Measurements from ENCODE around the gene SRPK1.

Gene SRPK1

DNA sequence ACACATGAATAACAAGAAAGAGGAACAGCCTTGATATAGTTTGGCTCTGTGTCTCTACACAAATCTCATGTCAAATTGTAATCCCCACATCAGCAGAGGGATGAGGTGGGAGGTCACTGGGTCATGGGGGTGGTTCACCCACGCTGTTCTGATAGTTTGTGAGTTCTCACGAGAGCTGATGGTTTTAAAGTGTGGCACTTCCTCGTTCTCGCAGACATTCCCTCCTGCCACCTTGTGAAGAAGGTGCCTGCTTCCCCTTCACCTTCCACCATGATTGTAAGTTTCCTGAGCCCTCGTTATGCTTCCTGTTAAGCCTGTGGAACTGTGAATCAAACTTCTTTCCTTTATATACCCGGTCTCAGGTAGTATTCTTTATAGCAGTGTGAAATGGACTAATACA, 13.1 kb downstream of the SRPK1 start:
- H3K14ac ChIP-seq (ENCODE audit: low read length in 2 of 2) = no peak overlapping the region
- no peaks in the 10 kb centered on the region for H3K27me3 ChIP-seq (ENCODE audit: control insufficient read depth in 1 of 2, insufficient read depth in 1 of 2, low read length in 2 of 2)
- H2BK15ac ChIP-seq (ENCODE audit: low read depth, poor library complexity, severe bottlenecking) = no peak overlapping the region
- H3K18ac ChIP-seq (ENCODE audit: low read depth in 1 of 2, low read length in 2 of 2) = no peak overlapping the region
- no peak overlapping the region for H2BK12ac ChIP-seq (ENCODE audit: low read length in 2 of 2)
- H3K4me3 ChIP-seq (ENCODE audit: insufficient read depth in 1 of 2, low read depth in 1 of 2, low read length in 2 of 2) = no peak overlapping the region
- H3K4ac ChIP-seq (ENCODE audit: low read depth in 1 of 2, low read length in 2 of 2) = no peak overlapping the region
- no peak overlapping the region for H4K8ac ChIP-seq (ENCODE audit: low read length)
- 96% methylated on average over 5 of the region's 6 CpGs for WGBS
- no peak overlapping the region for H4K91ac ChIP-seq (ENCODE audit: low read length)
- no peaks in the 10 kb centered on the region for H3K4me1 ChIP-seq (ENCODE audit: control insufficient read depth, insufficient read depth, low read depth, low read length)
- H3K79me1 ChIP-seq (replicated peaks; ENCODE audit: low read length, poor library complexity, severe bottlenecking) = peaks cover 21% of the 10 kb centered on the region
- H3K4me2 ChIP-seq (ENCODE audit: low read length, poor library complexity, severe bottlenecking) = no peak overlapping the region
- H3K27ac ChIP-seq (ENCODE audit: low read length, poor library complexity, severe bottlenecking) = no peak overlapping the region
- peaks cover 10% of the 10 kb centered on the region for H3K9me3 ChIP-seq (ENCODE audit: control insufficient read depth, low read length)
- no peak overlapping the region for H2AK5ac ChIP-seq (ENCODE audit: low read length, severe bottlenecking)
- H2AFZ ChIP-seq (ENCODE audit: low read depth, low read length) = no peak overlapping the region
- no peak for DNase-seq
- H2BK5ac ChIP-seq (ENCODE audit: low read depth, low read length, poor library complexity, severe bottlenecking) = no peak overlapping the region
- H3K23ac ChIP-seq (ENCODE audit: low read length in 2 of 2) = no peak overlapping the region
- H3K9ac ChIP-seq (ENCODE audit: low read length) = no peak overlapping the region
- peaks cover 23 to 44% of the 10 kb centered on the region in 2 experiments for H3K36me3 ChIP-seq (ENCODE audit: control insufficient read depth in 1 of 2, insufficient read depth in 2 of 2, low read depth in 1 of 2, low read length in 2 of 2)
- H2BK120ac ChIP-seq (ENCODE audit: low read depth, low read length) = no peak overlapping the region

DNA sequence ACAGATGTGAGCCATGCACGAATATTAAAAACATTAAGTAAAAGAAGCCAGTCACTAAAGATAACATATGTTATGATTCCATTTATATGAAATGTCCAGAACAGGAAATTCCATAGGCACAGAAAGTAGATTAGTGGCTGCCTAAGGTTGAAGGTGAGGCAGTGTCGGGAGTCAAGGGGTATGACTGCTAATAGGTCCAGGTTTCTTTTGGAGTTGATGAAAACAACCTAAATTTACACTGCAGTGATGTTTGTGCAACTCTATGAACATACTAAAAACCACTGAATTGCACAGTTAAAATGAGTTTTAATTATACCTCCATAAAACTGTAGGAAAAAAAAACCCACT, 14.4 kb downstream of the SRPK1 start:
- Histone ChIP-seq H3K27ac (ENCODE audit: low read length, poor library complexity, severe bottlenecking) (no peak overlapping the region), H4K8ac (ENCODE audit: low read length) (no peak overlapping the region), H3K4me1 (ENCODE audit: control insufficient read depth, insufficient read depth, low read depth, low read length) (no peaks in the 10 kb centered on the region), H2AFZ (ENCODE audit: low read depth, low read length) (no peak overlapping the region), H2AK5ac (ENCODE audit: low read length, severe bottlenecking) (no peak overlapping the region), H3K79me1 (replicated peaks; ENCODE audit: low read length, poor library complexity, severe bottlenecking) (peaks cover 22% of the 10 kb centered on the region), H3K4me3 (ENCODE audit: insufficient read depth in 1 of 2, low read depth in 1 of 2, low read length in 2 of 2) (no peak overlapping the region), H2BK5ac (ENCODE audit: low read depth, low read length, poor library complexity, severe bottlenecking) (no peak overlapping the region), H3K4ac (ENCODE audit: low read depth in 1 of 2, low read length in 2 of 2) (no peak overlapping the region), H3K4me2 (ENCODE audit: low read length, poor library complexity, severe bottlenecking) (no peak overlapping the region), H2BK12ac (ENCODE audit: low read length in 2 of 2) (no peak overlapping the region), H3K23ac (ENCODE audit: low read length in 2 of 2) (no peak overlapping the region), H3K18ac (ENCODE audit: low read depth in 1 of 2, low read length in 2 of 2) (no peak overlapping the region), H4K91ac (ENCODE audit: low read length) (no peak overlapping the region), H3K27me3 (ENCODE audit: control insufficient read depth in 1 of 2, insufficient read depth in 1 of 2, low read length in 2 of 2) (no peaks in the 10 kb centered on the region), H3K36me3 (ENCODE audit: control insufficient read depth in 1 of 2, insufficient read depth in 2 of 2, low read depth in 1 of 2, low read length in 2 of 2) (peaks cover 17 to 39% of the 10 kb centered on the region in 2 experiments), H3K9ac (ENCODE audit: low read length) (no peak overlapping the region), H2BK15ac (ENCODE audit: low read depth, poor library complexity, severe bottlenecking) (no peak overlapping the region), H3K9me3 (ENCODE audit: control insufficient read depth, low read length) (peaks cover 10% of the 10 kb centered on the region), H2BK120ac (ENCODE audit: low read depth, low read length) (no peak overlapping the region), H3K14ac (ENCODE audit: low read length in 2 of 2) (no peak overlapping the region)
- no peak for DNase-seq
- 67% methylated on average over 1 of the region's 2 CpGs for WGBS

DNA sequence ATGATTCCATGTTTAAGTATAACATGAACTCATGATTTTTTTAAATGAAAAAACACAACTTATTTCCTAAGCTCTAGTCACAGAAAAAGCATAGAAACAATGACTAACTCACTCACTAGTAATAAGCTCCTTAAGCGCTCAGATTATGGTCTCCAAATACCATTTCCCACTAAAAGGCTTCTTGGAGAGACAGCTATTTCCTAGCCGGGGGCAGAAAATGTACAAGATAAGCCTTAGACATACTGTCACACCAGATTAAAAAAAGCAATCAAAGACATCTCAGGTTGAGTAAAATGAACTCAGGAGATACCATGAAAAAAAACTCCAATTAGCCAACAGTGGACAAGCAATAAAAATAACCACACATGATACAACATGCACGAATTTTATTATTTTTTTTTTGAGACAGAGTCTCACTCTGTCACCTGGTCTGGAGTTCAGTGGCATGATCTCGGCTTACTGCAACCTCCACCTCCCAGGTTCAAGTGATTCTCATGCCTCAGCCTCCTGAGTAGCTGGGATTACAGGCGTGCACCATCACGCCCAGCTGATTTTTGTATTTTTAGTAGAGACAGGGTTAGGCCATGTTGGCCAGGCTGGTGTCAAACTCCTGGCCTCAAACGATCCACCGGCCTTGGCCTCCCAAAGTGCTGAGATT, 14.9 kb downstream of the SRPK1 start:
- Histone ChIP-seq H2BK120ac (ENCODE audit: low read depth, low read length) (no peak overlapping the region), H2AK5ac (ENCODE audit: low read length, severe bottlenecking) (no peak overlapping the region), H2BK5ac (ENCODE audit: low read depth, low read length, poor library complexity, severe bottlenecking) (no peak overlapping the region), H3K4ac (ENCODE audit: low read depth in 1 of 2, low read length in 2 of 2) (no peak overlapping the region), H3K79me1 (replicated peaks; ENCODE audit: low read length, poor library complexity, severe bottlenecking) (peaks cover 22% of the 10 kb centered on the region), H4K8ac (ENCODE audit: low read length) (no peak overlapping the region), H3K4me2 (ENCODE audit: low read length, poor library complexity, severe bottlenecking) (no peak overlapping the region), H3K27ac (ENCODE audit: low read length, poor library complexity, severe bottlenecking) (no peak overlapping the region), H3K27me3 (ENCODE audit: control insufficient read depth in 1 of 2, insufficient read depth in 1 of 2, low read length in 2 of 2) (no peaks in the 10 kb centered on the region), H2AFZ (ENCODE audit: low read depth, low read length) (no peak overlapping the region), H4K91ac (ENCODE audit: low read length) (no peak overlapping the region), H2BK12ac (ENCODE audit: low read length in 2 of 2) (no peak overlapping the region), H3K9ac (ENCODE audit: low read length) (no peak overlapping the region), H3K9me3 (ENCODE audit: control insufficient read depth, low read length) (peaks cover 7% of the 10 kb centered on the region), H3K4me3 (ENCODE audit: insufficient read depth in 1 of 2, low read depth in 1 of 2, low read length in 2 of 2) (no peak overlapping the region), H2BK15ac (ENCODE audit: low read depth, poor library complexity, severe bottlenecking) (no peak overlapping the region), H3K23ac (ENCODE audit: low read length in 2 of 2) (no peak overlapping the region), H3K4me1 (ENCODE audit: control insufficient read depth, insufficient read depth, low read depth, low read length) (no peaks in the 10 kb centered on the region), H3K18ac (ENCODE audit: low read depth in 1 of 2, low read length in 2 of 2) (no peak overlapping the region), H3K36me3 (ENCODE audit: control insufficient read depth in 1 of 2, insufficient read depth in 2 of 2, low read depth in 1 of 2, low read length in 2 of 2) (peaks cover 14 to 36% of the 10 kb centered on the region in 2 experiments), H3K14ac (ENCODE audit: low read length in 2 of 2) (no peak overlapping the region)
- no peak for DNase-seq
- WGBS = 96% methylated on average over 6 of the region's 8 CpGs

DNA sequence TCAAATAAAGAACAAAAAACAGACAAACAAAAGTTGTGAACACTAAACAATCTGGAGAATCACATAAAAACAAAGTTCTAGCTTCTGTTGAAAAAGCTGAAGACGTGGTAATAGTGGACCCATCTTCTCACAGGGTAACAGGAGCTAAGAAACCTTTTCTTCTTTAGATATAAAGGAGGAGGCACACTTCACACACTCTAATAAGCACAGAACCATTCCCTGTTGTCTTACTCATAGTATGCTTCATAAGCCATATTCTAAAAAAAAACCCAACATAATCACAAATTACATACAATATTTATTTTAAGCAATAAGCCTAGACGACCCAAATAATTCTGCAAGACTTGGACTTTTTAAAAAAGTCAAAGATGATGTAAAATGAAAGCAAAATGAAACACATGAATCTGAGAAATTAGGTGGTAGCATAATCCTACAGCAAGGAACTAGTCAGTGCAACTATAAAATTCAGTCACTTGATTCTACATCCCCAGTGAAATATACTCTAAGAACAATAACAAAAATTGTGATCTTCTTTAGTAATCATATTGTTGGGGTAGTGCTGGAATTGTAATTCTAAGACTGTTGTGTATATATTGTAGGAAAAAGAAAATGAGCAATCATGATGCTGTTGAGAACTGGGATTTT, 15.6 kb downstream of the SRPK1 start:
- no peak overlapping the region for H3K4me3 ChIP-seq (ENCODE audit: insufficient read depth in 1 of 2, low read depth in 1 of 2, low read length in 2 of 2)
- no peak overlapping the region for H4K8ac ChIP-seq (ENCODE audit: low read length)
- no peaks in the 10 kb centered on the region for H3K4me1 ChIP-seq (ENCODE audit: control insufficient read depth, insufficient read depth, low read depth, low read length)
- no peak overlapping the region for H4K91ac ChIP-seq (ENCODE audit: low read length)
- no peak overlapping the region for H2AFZ ChIP-seq (ENCODE audit: low read depth, low read length)
- no peak overlapping the region for H3K4ac ChIP-seq (ENCODE audit: low read depth in 1 of 2, low read length in 2 of 2)
- no peak overlapping the region for H3K18ac ChIP-seq (ENCODE audit: low read depth in 1 of 2, low read length in 2 of 2)
- DNase-seq = no peak
- H3K23ac ChIP-seq (ENCODE audit: low read length in 2 of 2) = no peak overlapping the region
- no peak overlapping the region for H3K14ac ChIP-seq (ENCODE audit: low read length in 2 of 2)
- H2BK120ac ChIP-seq (ENCODE audit: low read depth, low read length) = no peak overlapping the region
- H3K9ac ChIP-seq (ENCODE audit: low read length) = no peak overlapping the region
- peaks cover 2% of the 10 kb centered on the region for H3K9me3 ChIP-seq (ENCODE audit: control insufficient read depth, low read length)
- peaks cover 14 to 32% of the 10 kb centered on the region in 2 experiments for H3K36me3 ChIP-seq (ENCODE audit: control insufficient read depth in 1 of 2, insufficient read depth in 2 of 2, low read depth in 1 of 2, low read length in 2 of 2)
- H3K27me3 ChIP-seq (ENCODE audit: control insufficient read depth in 1 of 2, insufficient read depth in 1 of 2, low read length in 2 of 2) = no peaks in the 10 kb centered on the region
- no peak overlapping the region for H2BK5ac ChIP-seq (ENCODE audit: low read depth, low read length, poor library complexity, severe bottlenecking)
- 100% methylated on average over 2 of the region's 2 CpGs for whole genome bisulfite sequencing
- H2BK12ac ChIP-seq (ENCODE audit: low read length in 2 of 2) = no peak overlapping the region
- no peak overlapping the region for H2AK5ac ChIP-seq (ENCODE audit: low read length, severe bottlenecking)
- no peak overlapping the region for H3K4me2 ChIP-seq (ENCODE audit: low read length, poor library complexity, severe bottlenecking)
- H3K79me1 ChIP-seq (replicated peaks; ENCODE audit: low read length, poor library complexity, severe bottlenecking) = peaks cover 21% of the 10 kb centered on the region
- H2BK15ac ChIP-seq (ENCODE audit: low read depth, poor library complexity, severe bottlenecking) = no peak overlapping the region
- H3K27ac ChIP-seq (ENCODE audit: low read length, poor library complexity, severe bottlenecking) = no peak overlapping the region

Measured in mesenchymal stem cell (in vitro differentiated cells and primary cell).